Ascending aorta (tissue), 2 donors: ENCODE data around the gene ADORA3. TPM values are rescaled to one million over a fixed set of nuclear protein-coding genes. Genes with fewer than 3 reads are reported as not detected.
A peak's percentile ranks its signal among the peaks of the same experiment; 100 is the strongest.

Experiments used
- DNase-seq, 2 donors: peaks; one replicate each; pipeline ENCODE4 v3.0.0-alpha.2; 2019; ENCODE audit warnings: low spot score in 2 of 2
- H3K27ac ChIP-seq, 2 donors: fragments of 200-600 bp; sonication (generic); one replicate each; pipeline ENCODE4 v1.5.1; 2016 to 2017; ENCODE audit warnings: mild to moderate bottlenecking in 1 of 2
- H3K27me3 ChIP-seq: fragments of 200-600 bp; sonication (generic); one replicate; pipeline ENCODE4 v1.5.1; 2017
- H3K36me3 ChIP-seq, 2 donors: fragments of 200-600 bp; sonication (generic); one replicate each; pipeline ENCODE4 v1.5.1; 2016
- H3K4me1 ChIP-seq, 2 donors: fragments of 200-600 bp; sonication (generic); one replicate each; pipeline ENCODE4 v1.5.1; 2016 to 2017; ENCODE audit warnings: mild to moderate bottlenecking in 1 of 2
- H3K4me3 ChIP-seq, 2 donors: fragments of 200-600 bp; sonication (generic); one replicate each; pipeline ENCODE4 v1.5.1; 2016 to 2017; ENCODE audit warnings: mild to moderate bottlenecking in 1 of 2
- H3K9me3 ChIP-seq, 2 donors: fragments of 200-600 bp; sonication (generic); one replicate each; pipeline ENCODE4 v1.5.1; 2016
- CTCF ChIP-seq, 3 experiments: fragments of 200-600 bp in 2 of 3; fragments of 450-650 bp in 1 of 3; sonication (generic) in 2 of 3; IDR thresholded peaks; one replicate each; pipeline ENCODE4 v1.5.1; 2016 to 2019; ENCODE audit warnings: antibody characterized with exemption in 3 of 3, mild to moderate bottlenecking in 1 of 3, moderate library complexity in 1 of 3
- intact Hi-C: fragments of 100-400 bp; cut with DNase I; formaldehyde crosslinking; loops from one replicate; pipeline ENCODE4 v1.15.1; 2023
- total RNA-seq: library from RNA; depleted of rRNA; stranded (reverse); fragments of >200 nt; gene quantifications from one replicate; pipeline ENCODE4 v1.1.0, GENCODE V29; 2016

ADORA3 gene
- total RNA-seq, 1 donor from 2014 or later: 3.6 TPM

- Histone ChIP-seq H3K4me1 (no peaks in the 10 kb centered on the region), H3K27me3 (no peaks in the 10 kb centered on the region), H3K4me3 (no peak overlapping the region), H3K9me3 (no peaks in the 10 kb centered on the region), H3K27ac (no peak overlapping the region), H3K36me3 (no peaks in the 10 kb centered on the region)
- intact Hi-C loops: no loop called here
- TF ChIP-seq CTCF (IDR thresholded peaks at IDR 0.05): no peak
- no peak for DNase-seq
Observed at GRCh38 chr1:111496398-111496797, 7.0 kb downstream of the ADORA3 start.

- DNase-seq: no peak
- H3K27me3 ChIP-seq: no peaks in the 10 kb centered on the region
- no peaks in the 10 kb centered on the region for H3K36me3 ChIP-seq
- intact Hi-C loops: no loop called here
- H3K4me3 ChIP-seq: no peak overlapping the region
- H3K27ac ChIP-seq: peak overlapping the region in 1 of 2 donors; percentile 27
- no peaks in the 10 kb centered on the region for H3K9me3 ChIP-seq
- no peak for TF ChIP-seq CTCF (IDR thresholded peaks at IDR 0.05)
- no peaks in the 10 kb centered on the region for H3K4me1 ChIP-seq
Observed at GRCh38 chr1:111491070-111491469, 12.4 kb downstream of the ADORA3 start.

GRCh38 chr1:111490220-111490619 lies 13.2 kb downstream of the ADORA3 start:
- Histone ChIP-seq H3K27me3 (no peaks in the 10 kb centered on the region), H3K36me3 (no peaks in the 10 kb centered on the region), H3K4me1 (no peaks in the 10 kb centered on the region), H3K4me3 (no peak overlapping the region), H3K9me3 (no peaks in the 10 kb centered on the region), H3K27ac (peak overlapping the region; percentile 1 to 27)
- no peak for DNase-seq
- intact Hi-C loops: no loop called here
- no peak for TF ChIP-seq CTCF (IDR thresholded peaks at IDR 0.05)

GRCh38 chr1:111489604-111490003 lies 13.8 kb downstream of the ADORA3 start:
- DNase-seq: no peak
- H3K27ac ChIP-seq: peak overlapping the region; percentile 25 to 35

GRCh38 chr1:111488669-111489068 lies 14.8 kb downstream of the ADORA3 start:
- intact Hi-C loops: no loop called here
- Histone ChIP-seq H3K9me3 (no peaks in the 10 kb centered on the region), H3K4me1 (no peaks in the 10 kb centered on the region), H3K36me3 (no peaks in the 10 kb centered on the region), H3K27me3 (no peaks in the 10 kb centered on the region), H3K4me3 (no peak overlapping the region), H3K27ac (peak overlapping the region in 1 of 2 donors; percentile 33)
- DNase-seq: no peak
- no peak for TF ChIP-seq CTCF (IDR thresholded peaks at IDR 0.05)

More at GRCh38 chr1:111489604-111490003, 13.8 kb downstream of the ADORA3 start:
- H3K36me3 ChIP-seq: no peaks in the 10 kb centered on the region
- no peak for TF ChIP-seq CTCF (IDR thresholded peaks at IDR 0.05)
- no peaks in the 10 kb centered on the region for H3K9me3 ChIP-seq
- H3K4me3 ChIP-seq: no peak overlapping the region
- H3K4me1 ChIP-seq: no peaks in the 10 kb centered on the region
- H3K27me3 ChIP-seq: no peaks in the 10 kb centered on the region
- intact Hi-C loops: no loop called here

GRCh38 chr1:111487133-111487532 lies 16.3 kb downstream of the ADORA3 start:
- DNase-seq: no peak
- H3K9me3 ChIP-seq: no peaks in the 10 kb centered on the region
- TF ChIP-seq CTCF (IDR thresholded peaks at IDR 0.05): no peak
- intact Hi-C loops: no loop called here
- no peaks in the 10 kb centered on the region for H3K4me1 ChIP-seq
- H3K36me3 ChIP-seq: no peaks in the 10 kb centered on the region
- no peaks in the 10 kb centered on the region for H3K27me3 ChIP-seq
- H3K27ac ChIP-seq: no peak overlapping the region
- no peak overlapping the region for H3K4me3 ChIP-seq
